GM04503 (cell line): ENCODE data around the gene GRIFIN.

Experiments used
- DNase-seq: peaks from one replicate; pipeline ENCODE4 v3.0.0-alpha.2; 2012; ENCODE audit warnings: low read depth

Gene GRIFIN

DNA sequence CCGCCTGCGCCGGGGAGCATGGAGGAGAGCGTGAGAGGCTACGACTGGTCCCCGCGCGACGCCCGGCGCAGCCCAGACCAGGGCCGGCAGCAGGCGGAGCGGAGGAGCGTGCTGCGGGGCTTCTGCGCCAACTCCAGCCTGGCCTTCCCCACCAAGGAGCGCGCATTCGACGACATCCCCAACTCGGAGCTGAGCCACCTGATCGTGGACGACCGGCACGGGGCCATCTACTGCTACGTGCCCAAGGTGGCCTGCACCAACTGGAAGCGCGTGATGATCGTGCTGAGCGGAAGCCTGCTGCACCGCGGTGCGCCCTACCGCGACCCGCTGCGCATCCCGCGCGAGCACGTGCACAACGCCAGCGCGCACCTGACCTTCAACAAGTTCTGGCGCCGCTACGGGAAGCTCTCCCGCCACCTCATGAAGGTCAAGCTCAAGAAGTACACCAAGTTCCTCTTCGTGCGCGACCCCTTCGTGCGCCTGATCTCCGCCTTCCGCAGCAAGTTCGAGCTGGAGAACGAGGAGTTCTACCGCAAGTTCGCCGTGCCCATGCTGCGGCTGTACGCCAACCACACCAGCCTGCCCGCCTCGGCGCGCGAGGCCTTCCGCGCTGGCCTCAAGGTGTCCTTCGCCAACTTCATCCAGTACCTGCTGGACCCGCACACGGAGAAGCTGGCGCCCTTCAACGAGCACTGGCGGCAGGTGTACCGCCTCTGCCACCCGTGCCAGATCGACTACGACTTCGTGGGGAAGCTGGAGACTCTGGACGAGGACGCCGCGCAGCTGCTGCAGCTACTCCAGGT is 43.1 kb downstream of the GRIFIN start:
- DNase-seq, result no peak

DNA sequence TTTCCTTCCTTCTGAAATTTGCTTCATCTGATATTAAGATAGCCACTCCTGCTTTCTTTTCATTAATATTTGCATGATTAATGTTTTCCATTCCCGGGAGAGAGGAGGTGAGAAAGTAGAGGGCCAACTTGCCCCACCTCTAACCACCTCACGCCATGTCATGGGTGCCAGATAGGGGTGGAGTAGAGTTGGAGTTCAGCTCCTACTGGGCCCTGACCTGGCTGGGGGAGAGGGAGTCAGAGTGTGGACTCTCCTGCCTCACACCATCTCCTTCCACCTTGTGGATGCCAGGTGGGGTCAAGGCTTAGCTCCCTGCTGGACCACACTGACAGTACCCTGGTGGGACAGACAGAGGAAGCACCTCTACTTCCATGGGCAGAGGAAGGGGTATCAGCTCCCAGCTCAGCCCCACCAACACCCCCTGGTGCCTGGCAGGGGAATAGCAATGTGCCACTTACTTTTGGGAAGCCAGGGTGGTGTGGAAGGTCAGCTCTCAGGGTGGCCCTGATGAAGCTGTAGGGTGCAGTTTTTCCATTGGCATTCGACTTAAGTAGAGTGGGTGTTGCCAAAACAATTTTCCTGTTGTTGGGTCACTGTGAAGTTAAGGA is 44.8 kb downstream of the GRIFIN start:
- DNase-seq, result no peak

DNA sequence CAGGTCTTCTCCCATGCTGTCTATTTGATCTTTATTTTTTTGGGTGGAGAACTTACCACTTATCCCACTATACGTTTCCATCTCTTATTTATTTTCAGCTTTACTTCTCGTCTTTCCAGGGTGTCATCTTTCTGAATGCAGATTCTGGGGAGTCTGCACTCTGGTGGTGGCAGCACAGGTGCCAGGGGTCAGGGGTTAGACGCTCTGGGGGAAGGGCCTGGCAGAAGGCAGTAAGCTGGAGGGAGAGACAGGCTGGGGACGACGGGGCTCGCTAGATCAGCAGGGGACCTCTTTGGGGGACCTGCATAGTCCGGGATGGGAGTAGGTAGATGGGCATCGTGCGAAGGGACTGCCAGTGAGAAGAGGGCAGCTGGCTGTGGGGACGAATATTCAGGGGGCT is 50.4 kb downstream of the GRIFIN start:
- no peak for DNase-seq
